IMR-90 (cell line): ENCODE data around the gene RAC2. TPM values are rescaled to one million over a fixed set of nuclear protein-coding genes. Genes with fewer than 3 reads are reported as not detected.

Source experiments
- ATAC-seq: fragments of 200-7000 bp; cut with Tn5 transposase; 2 replicates; pipeline ENCODE4 v1.9.1; 2020; ENCODE audit warnings: low read depth, mild to moderate bottlenecking, moderate library complexity
- BruUV-seq: library from RNA; stranded (reverse); fragments of 400-500 nt; replicated peaks from 2 replicates; lab custom pipeline; 2021; lab: Mats Ljungman, UMichigan
- CTCF ChIA-PET: fragments of 300-600 bp; formaldehyde crosslinking; extraction: SDS; loops from one replicate; lab custom pipeline; 2021; ENCODE audit warnings: antibody characterized with exemption; lab: Yijun Ruan, JAX
- POLR2A ChIA-PET: fragments of 300-600 bp; sonication (Branson Sonifier 250); formaldehyde crosslinking; loops from one replicate; lab custom pipeline; 2022; ENCODE audit warnings: antibody characterized with exemption; ENCODE audit not compliant: unreplicated experiment; lab: Charles Lee
- DNase-seq: peaks from one replicate; pipeline ENCODE4 v3.0.0; 2013
- H2AFZ ChIP-seq: replicated peaks from 2 replicates; pipeline ENCODE3; 2013; ENCODE audit warnings: low read length, mild to moderate bottlenecking; ENCODE audit not compliant: poor library complexity
- H2AK5ac ChIP-seq: 2 replicates; pipeline ENCODE4 v1.6.1; 2013; ENCODE audit warnings: low read depth, low read length, inconsistent platforms
- H2AK9ac ChIP-seq: replicated peaks from 2 replicates; pipeline ENCODE3; 2013; ENCODE audit warnings: mild to moderate bottlenecking, low read depth, low read length, moderate library complexity; ENCODE audit not compliant: poor library complexity
- H2BK120ac ChIP-seq: 2 replicates; pipeline ENCODE4 v1.6.1; 2013; ENCODE audit warnings: low read depth, low read length, inconsistent platforms
- H2BK15ac ChIP-seq: 3 replicates; pipeline ENCODE4 v1.6.1; 2013; ENCODE audit warnings: low read depth, low read length, inconsistent platforms
- H2BK20ac ChIP-seq: 2 replicates; pipeline ENCODE4 v1.6.1; 2013; ENCODE audit warnings: low read depth, mild to moderate bottlenecking, inconsistent platforms, low read length, moderate library complexity
- H2BK5ac ChIP-seq: 2 replicates; pipeline ENCODE4 v1.6.1; 2013; ENCODE audit warnings: mild to moderate bottlenecking, low read depth, low read length, inconsistent platforms; ENCODE audit not compliant: poor library complexity, severe bottlenecking
- H3K14ac ChIP-seq: replicated peaks from 2 replicates; pipeline ENCODE4 v1.6.1; 2013; ENCODE audit warnings: low read depth, low read length, inconsistent platforms
- H3K18ac ChIP-seq: 2 replicates; pipeline ENCODE4 v1.6.1; 2013; ENCODE audit warnings: low read depth, low read length, control low read depth
- H3K23ac ChIP-seq: 2 replicates; pipeline ENCODE4 v1.6.1; 2013; ENCODE audit warnings: low read depth, low read length, inconsistent platforms
- H3K27ac ChIP-seq: 2 replicates; pipeline ENCODE4 v1.5.1; 2013; ENCODE audit warnings: mild to moderate bottlenecking, control low read depth, low read length; ENCODE audit not compliant: insufficient read depth
- H3K27me3 ChIP-seq: 2 replicates; pipeline ENCODE4 v1.6.1; 2013; ENCODE audit warnings: low read length; ENCODE audit not compliant: control insufficient read depth, insufficient read depth
- H3K36me3 ChIP-seq: 2 replicates; pipeline ENCODE4 v1.6.1; 2013; ENCODE audit warnings: low read length, mixed read lengths; ENCODE audit not compliant: control insufficient read depth, insufficient read depth
- H3K4ac ChIP-seq: 2 replicates; pipeline ENCODE4 v1.6.1; 2013; ENCODE audit warnings: low read depth, low read length, inconsistent platforms
- H3K4me1 ChIP-seq: 2 replicates; pipeline ENCODE4 v1.6.1; 2013; ENCODE audit warnings: low read length, mixed read lengths; ENCODE audit not compliant: control insufficient read depth, insufficient read depth
- H3K4me2 ChIP-seq: 2 replicates; pipeline ENCODE4 v1.6.1; 2013; ENCODE audit warnings: low read depth, mild to moderate bottlenecking, control low read depth, low read length, moderate library complexity
- H3K4me3 ChIP-seq: 2 replicates; pipeline ENCODE4 v1.5.1; 2013; ENCODE audit warnings: low read depth, mild to moderate bottlenecking, control low read depth, low read length, moderate library complexity; ENCODE audit not compliant: insufficient read depth
- H3K56ac ChIP-seq: 2 replicates; pipeline ENCODE4 v1.6.1; 2013; ENCODE audit warnings: low read length, inconsistent platforms; ENCODE audit not compliant: insufficient read depth; ENCODE audit errors: extremely low read depth
- H3K79me1 ChIP-seq, 2 experiments: 2 replicates each; pipeline ENCODE4 v1.6.1; 2013; ENCODE audit warnings: low read length in 2 of 2, inconsistent platforms in 1 of 2, low read depth in 1 of 2
- H3K9ac ChIP-seq: 2 replicates; pipeline ENCODE4 v1.6.1; 2013; ENCODE audit warnings: low read depth, low read length, control low read depth
- H3K9me1 ChIP-seq: 2 replicates; pipeline ENCODE4 v1.6.1; 2013; ENCODE audit warnings: low read length, inconsistent platforms; ENCODE audit not compliant: insufficient read depth
- H3K9me3 ChIP-seq: 2 replicates; pipeline ENCODE4 v1.6.1; 2013; ENCODE audit warnings: low read length; ENCODE audit not compliant: control insufficient read depth, insufficient read depth
- H4K20me1 ChIP-seq: 2 replicates; pipeline ENCODE4 v1.6.1; 2013; ENCODE audit warnings: low read length, inconsistent platforms; ENCODE audit not compliant: insufficient read depth
- H4K5ac ChIP-seq: 2 replicates; pipeline ENCODE4 v1.6.1; 2013; ENCODE audit warnings: mild to moderate bottlenecking, low read depth, low read length, control low read depth
- H4K8ac ChIP-seq, 2 experiments: 2 replicates each; pipeline ENCODE4 v1.6.1; 2013; ENCODE audit warnings: low read depth in 2 of 2, low read length in 2 of 2, control low read depth in 1 of 2, inconsistent platforms in 1 of 2
- H4K91ac ChIP-seq: 2 replicates; pipeline ENCODE4 v1.6.1; 2013; ENCODE audit warnings: low read depth, low read length, inconsistent platforms; ENCODE audit not compliant: insufficient read depth
- CEBPB ChIP-seq: IDR thresholded peaks from 2 replicates; pipeline ENCODE4 v1.6.1; 2012; ENCODE audit warnings: low read depth, low read length, improper control_type of control experiment
- CHD1 ChIP-seq: IDR thresholded peaks from 2 replicates; pipeline ENCODE4 v1.6.1; 2012; ENCODE audit warnings: low read depth, low read length, improper control_type of control experiment
- MAFK ChIP-seq: IDR thresholded peaks from 2 replicates; pipeline ENCODE4 v1.6.1; 2012; ENCODE audit warnings: low read depth, low read length, improper control_type of control experiment
- MAZ ChIP-seq: IDR thresholded peaks from 2 replicates; pipeline ENCODE4 v1.6.1; 2012; ENCODE audit warnings: low read depth, mild to moderate bottlenecking, low read length, improper control_type of control experiment, moderate library complexity, borderline replicate concordance
- MXI1 ChIP-seq: IDR thresholded peaks from 2 replicates; pipeline ENCODE4 v1.6.1; 2012; ENCODE audit warnings: low read depth, mild to moderate bottlenecking, low read length, moderate library complexity, borderline replicate concordance
- POLR2A ChIP-seq: IDR thresholded peaks from 2 replicates; pipeline ENCODE4 v1.6.1; 2012; ENCODE audit warnings: mild to moderate bottlenecking, low read depth, low read length
- RAD21 ChIP-seq: IDR thresholded peaks from 2 replicates; pipeline ENCODE4 v1.6.1; 2012; ENCODE audit warnings: low read length, improper control_type of control experiment
- RFX5 ChIP-seq: IDR thresholded peaks from 2 replicates; pipeline ENCODE4 v1.8.0; 2012; ENCODE audit warnings: low read depth, mild to moderate bottlenecking, low read length, moderate library complexity
- whole genome bisulfite sequencing, 2 experiments: methylation state at CpG; one replicate each; pipeline versions ENCODE4 v1.1.5 to v1.1.7; 2013; ENCODE audit warnings: missing lambda C conversion rate in 2 of 2; ENCODE audit not compliant: insufficient read length in 1 of 2; ENCODE audit errors: extremely low coverage in 2 of 2; 5-methylcytosine and 5-hydroxymethylcytosine counted together
- dilution Hi-C: fragments of 300-500 bp; cut with HindIII; formaldehyde crosslinking; loops from one replicate; pipeline ENCODE4 v1.14.3; 2018; ENCODE audit warnings: low sequenced_read_pairs; ENCODE audit not compliant: unreplicated experiment
- in situ Hi-C: fragments of 300-500 bp; cut with MboI; formaldehyde crosslinking; loops from 3 replicates; pipeline ENCODE4 v1.14.3; 2019; ENCODE audit warnings: low sequenced_read_pairs, inconsistent platforms, mixed read lengths
- intact Hi-C: fragments of 100-400 bp; cut with micrococcal nuclease; formaldehyde crosslinking; loops from 2 replicates; pipeline ENCODE4 v1.10.0; 2022
- polyA plus RNA-seq, 3 experiments: library from polyadenylated mRNA; depleted of rRNA; stranded (reverse); fragments of >200 nt; gene quantifications; 2 replicates each; pipeline ENCODE4 v1.2.3, GENCODE V29; 2012; ENCODE audit warnings: low replicate concordance in 1 of 3
- total RNA-seq: library from RNA; depleted of rRNA; stranded (reverse); fragments of >200 nt; gene quantifications from 2 replicates; pipeline ENCODE4 v1.2.3, GENCODE V29; 2012

The RAC2 gene
- total and polyA plus RNA-seq, 2 of the 4 experiments (the other 2 are of a cell fraction), result 10.0 to 72.3 TPM

GRCh38 chr22:37249986-37250385, 5.9 kb upstream of the RAC2 start:
- H2BK20ac ChIP-seq, result no peak overlapping the region
- CTCF ChIA-PET, result no interaction called here

More at GRCh38 chr22:37249986-37250385, 5.9 kb upstream of the RAC2 start:
- Histone ChIP-seq H3K9me1 (no peaks in the 10 kb centered on the region), H4K20me1 (no peaks in the 10 kb centered on the region), H3K4me3 (no peak overlapping the region), H3K27ac (no peak overlapping the region), H2AFZ (no peak overlapping the region), H3K4me2 (no peak overlapping the region), H4K91ac (no peak overlapping the region), H3K9me3 (no peaks in the 10 kb centered on the region), H3K27me3 (no peaks in the 10 kb centered on the region), H2AK5ac (no peak overlapping the region), H3K36me3 (no peaks in the 10 kb centered on the region), H2BK5ac (no peak overlapping the region), H2AK9ac (no peak overlapping the region), H3K56ac (no peak overlapping the region), H3K23ac (no peak overlapping the region), H2BK120ac (no peak overlapping the region), H3K18ac (no peak overlapping the region), H3K4ac (no peak overlapping the region), H3K14ac (no peak overlapping the region), H3K9ac (no peak overlapping the region), H3K4me1 (peaks cover 7% of the 10 kb centered on the region), H2BK15ac (no peak overlapping the region), H4K5ac (no peak overlapping the region), H3K79me1 (no peaks in the 10 kb centered on the region), H4K8ac (no peak overlapping the region)
- dilution Hi-C loops, result no loop called here
- intact Hi-C loops, result no loop called here
- WGBS, 2 experiments, result no CpG with 5 or more reads among the region's 12 CpGs
- BruUV-seq, result no TSS peak
- POLR2A ChIA-PET, result no interaction called here
- DNase-seq, result no peak
- in situ Hi-C loops, result no loop called here
- ATAC-seq, result no peak
- TF ChIP-seq RAD21, result no peak
- no peak for TF ChIP-seq MXI1
- no peak for TF ChIP-seq CEBPB
- no peak for TF ChIP-seq CHD1
- no peak for TF ChIP-seq POLR2A
- no peak for TF ChIP-seq RFX5
- TF ChIP-seq MAFK, result no peak
- no peak for TF ChIP-seq MAZ
